CD14-positive monocyte (primary cell): ENCODE data around the gene CPED1. TPM values are rescaled to one million over a fixed set of nuclear protein-coding genes. Genes with fewer than 3 reads are reported as not detected.

Source experiments
- DNase-seq, 3 donors: peaks; one replicate each; pipeline ENCODE4 v3.0.0-alpha.2; 2011 to 2022
- H2AFZ ChIP-seq: 2 replicates; pipeline ENCODE4 v1.6.0; 2012; ENCODE audit warnings: mild to moderate bottlenecking, low read depth, low read length, inconsistent platforms; ENCODE audit not compliant: insufficient read depth, poor library complexity, severe bottlenecking
- H3K27ac ChIP-seq, 2 donors: 1 replicate in 1 of 2; 2 replicates in 1 of 2; pipeline ENCODE4 v1.5.1; 2012 to 2013; ENCODE audit warnings: low read length in 2 of 2, control low read depth in 1 of 2, inconsistent platforms in 1 of 2, low read depth in 1 of 2, mild to moderate bottlenecking in 1 of 2
- H3K27me3 ChIP-seq, 2 donors: one replicate each; pipeline versions ENCODE4 v1.6.0 to v1.6.1; 2011 to 2013; ENCODE audit warnings: low read length in 2 of 2; ENCODE audit not compliant: control insufficient read depth in 2 of 2, insufficient read depth in 2 of 2
- H3K36me3 ChIP-seq, 2 donors: replicated peaks in 1 of 2; 1 replicate in 1 of 2; 2 replicates in 1 of 2; pipeline versions ENCODE4 v1.5.1 to v1.6.1; 2012 to 2013; ENCODE audit warnings: low read length in 2 of 2, control low read depth in 1 of 2, inconsistent platforms in 1 of 2, mild to moderate bottlenecking in 1 of 2; ENCODE audit not compliant: insufficient read depth in 2 of 2, control insufficient read depth in 1 of 2
- H3K4me1 ChIP-seq, 2 donors: 1 replicate in 1 of 2; 2 replicates in 1 of 2; pipeline versions ENCODE4 v1.5.1 to v1.6.1; 2012 to 2013; ENCODE audit warnings: low read length in 2 of 2, control low read depth in 1 of 2, inconsistent platforms in 1 of 2, mild to moderate bottlenecking in 1 of 2, moderate library complexity in 1 of 2; ENCODE audit not compliant: insufficient read depth in 2 of 2, control insufficient read depth in 1 of 2
- H3K4me2 ChIP-seq: replicated peaks from 2 replicates; pipeline ENCODE3; 2012; ENCODE audit warnings: low read length, moderate library complexity, mild to moderate bottlenecking; ENCODE audit not compliant: poor library complexity, severe bottlenecking; ENCODE audit errors: extremely low read depth
- H3K4me3 ChIP-seq, 3 experiments: fragments of 200-600 bp in 1 of 3; sonication (generic) in 1 of 3; replicated peaks in 1 of 3; 1 replicate in 2 of 3; 2 replicates in 1 of 3; pipeline ENCODE4 v1.5.1; 2011 to 2013; ENCODE audit warnings: low read length in 3 of 3, mild to moderate bottlenecking in 3 of 3, control low read depth in 2 of 3, low read depth in 2 of 3, inconsistent platforms in 1 of 3, moderate library complexity in 1 of 3
- H3K79me2 ChIP-seq: 2 replicates; pipeline ENCODE4 v1.6.0; 2012; ENCODE audit warnings: mild to moderate bottlenecking, control low read depth, inconsistent platforms, low read length, moderate library complexity; ENCODE audit not compliant: insufficient read depth
- H3K9ac ChIP-seq: 2 replicates; pipeline ENCODE4 v1.6.0; 2017; ENCODE audit warnings: low read length, mild to moderate bottlenecking; ENCODE audit not compliant: insufficient read depth, poor library complexity, severe bottlenecking
- H3K9me3 ChIP-seq, 2 donors: replicated peaks in 1 of 2; 1 replicate in 1 of 2; 2 replicates in 1 of 2; pipeline versions ENCODE4 v1.5.1 to v1.6.1; 2012 to 2013; ENCODE audit warnings: low read length in 2 of 2, control low read depth in 1 of 2; ENCODE audit not compliant: control insufficient read depth in 1 of 2, insufficient read depth in 1 of 2
- H4K20me1 ChIP-seq: 2 replicates; pipeline ENCODE4 v1.6.0; 2012; ENCODE audit warnings: mild to moderate bottlenecking, low read length, control low read depth, moderate library complexity; ENCODE audit not compliant: insufficient read depth
- H3K27ac Mint-ChIP-seq, 7 donors: one replicate each; pipeline ENCODE4 v1.8.0; 2020; ENCODE audit warnings: mild to moderate bottlenecking in 7 of 7, mixed read lengths in 7 of 7, moderate library complexity in 6 of 7, inconsistent platforms in 2 of 7
- H3K27me3 Mint-ChIP-seq, 3 donors: one replicate each; pipeline ENCODE4 v1.8.0; 2021 to 2022; ENCODE audit warnings: low read depth in 3 of 3, mild to moderate bottlenecking in 3 of 3, mixed read lengths in 3 of 3, moderate library complexity in 3 of 3, inconsistent platforms in 1 of 3
- H3K36me3 Mint-ChIP-seq, 2 donors: one replicate each; pipeline ENCODE4 v1.8.0; 2020; ENCODE audit warnings: mixed read lengths in 2 of 2, inconsistent platforms in 1 of 2, mild to moderate bottlenecking in 1 of 2
- H3K4me1 Mint-ChIP-seq: one replicate; pipeline ENCODE4 v1.8.0; 2020; ENCODE audit warnings: mild to moderate bottlenecking, mixed read lengths
- H3K4me3 Mint-ChIP-seq, 2 donors: one replicate each; pipeline ENCODE4 v1.8.0; 2020; ENCODE audit warnings: mild to moderate bottlenecking in 2 of 2, mixed read lengths in 2 of 2, moderate library complexity in 1 of 2
- H3K9me3 Mint-ChIP-seq, 7 donors: one replicate each; pipeline ENCODE4 v1.8.0; 2020 to 2022; ENCODE audit warnings: mixed read lengths in 7 of 7, mild to moderate bottlenecking in 6 of 7, moderate library complexity in 6 of 7, inconsistent platforms in 2 of 7
- WGBS: methylation state at CpG from one replicate; pipeline ENCODE4 v1.1.5; 2013; ENCODE audit warnings: missing lambda C conversion rate; ENCODE audit not compliant: insufficient coverage; 5-methylcytosine and 5-hydroxymethylcytosine counted together
- intact Hi-C, 2 donors: fragments of 100-400 bp; cut with micrococcal nuclease; formaldehyde crosslinking; loops; one replicate each; pipeline versions ENCODE4 v1.15.0 to v1.15.1; 2023
- polyA plus RNA-seq, 3 donors: library from polyadenylated mRNA; depleted of rRNA in 1 of 3; unstranded in 2 of 3; stranded (reverse) in 1 of 3; fragments of 300-500 nt in 2 of 3; fragments of >200 nt in 1 of 3; fragmentation: Illumina TruSeq in 2 of 3; gene quantifications; 1 replicate in 2 of 3; 2 replicates in 1 of 3; pipeline ENCODE4 v1.2.3, GENCODE V29; 2012 to 2021
- TF ChIP-seq, protein P1 (sequence below): fragments of 200-600 bp; IDR thresholded peaks from one replicate; pipeline ENCODE4 v1.8.0; 2022; ENCODE audit warnings: antibody characterized with exemption, mild to moderate bottlenecking

CPED1 gene
- polyA plus RNA-seq, 3 donors, result 9.8 to 30.0 (median 20.4) TPM

DNA sequence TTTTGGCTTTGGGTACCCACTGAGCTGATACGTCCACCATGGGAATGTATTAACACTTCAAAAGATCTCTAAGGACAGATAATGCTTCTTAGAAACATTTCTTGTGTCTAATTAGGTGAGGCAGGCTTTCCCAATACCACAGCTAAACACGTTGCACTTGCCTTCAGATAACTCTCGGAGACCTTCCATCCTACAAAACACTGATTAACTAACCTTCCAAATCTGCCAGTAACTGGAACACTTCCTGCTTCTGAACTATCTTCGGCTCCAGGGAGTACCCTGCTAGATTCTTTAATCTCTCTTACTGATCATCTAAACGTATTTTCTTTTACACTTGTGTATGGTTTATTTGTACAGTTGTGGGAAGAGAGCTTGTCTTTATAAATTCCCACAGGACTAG, 339.2 kb downstream of the CPED1 start:
- no peak overlapping the region for H3K27ac Mint-ChIP-seq
- H3K36me3 Mint-ChIP-seq, result no peaks in the 10 kb centered on the region
- H3K9me3 ChIP-seq, result peaks cover 4 to 10% of the 10 kb centered on the region in 2 donors
- peaks cover 12% of the 10 kb centered on the region for H3K4me1 Mint-ChIP-seq
- no peaks in the 10 kb centered on the region for H3K4me1 ChIP-seq
- WGBS, result 94% methylated on average over 2 of the region's 5 CpGs
- intact Hi-C loops, result no loop called here
- H2AFZ ChIP-seq, result no peak overlapping the region
- no peaks in the 10 kb centered on the region for H3K36me3 ChIP-seq
- H3K9ac ChIP-seq, result no peak overlapping the region
- no peaks in the 10 kb centered on the region for H3K79me2 ChIP-seq
- H3K27ac ChIP-seq, result no peak overlapping the region
- TF ChIP-seq, protein P1, sequence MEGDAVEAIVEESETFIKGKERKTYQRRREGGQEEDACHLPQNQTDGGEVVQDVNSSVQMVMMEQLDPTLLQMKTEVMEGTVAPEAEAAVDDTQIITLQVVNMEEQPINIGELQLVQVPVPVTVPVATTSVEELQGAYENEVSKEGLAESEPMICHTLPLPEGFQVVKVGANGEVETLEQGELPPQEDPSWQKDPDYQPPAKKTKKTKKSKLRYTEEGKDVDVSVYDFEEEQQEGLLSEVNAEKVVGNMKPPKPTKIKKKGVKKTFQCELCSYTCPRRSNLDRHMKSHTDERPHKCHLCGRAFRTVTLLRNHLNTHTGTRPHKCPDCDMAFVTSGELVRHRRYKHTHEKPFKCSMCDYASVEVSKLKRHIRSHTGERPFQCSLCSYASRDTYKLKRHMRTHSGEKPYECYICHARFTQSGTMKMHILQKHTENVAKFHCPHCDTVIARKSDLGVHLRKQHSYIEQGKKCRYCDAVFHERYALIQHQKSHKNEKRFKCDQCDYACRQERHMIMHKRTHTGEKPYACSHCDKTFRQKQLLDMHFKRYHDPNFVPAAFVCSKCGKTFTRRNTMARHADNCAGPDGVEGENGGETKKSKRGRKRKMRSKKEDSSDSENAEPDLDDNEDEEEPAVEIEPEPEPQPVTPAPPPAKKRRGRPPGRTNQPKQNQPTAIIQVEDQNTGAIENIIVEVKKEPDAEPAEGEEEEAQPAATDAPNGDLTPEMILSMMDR, result no peak
- peaks cover 52 to 62% (median 55%) of the 10 kb centered on the region in 3 donors for H3K27me3 Mint-ChIP-seq
- H4K20me1 ChIP-seq, result no peaks in the 10 kb centered on the region
- H3K4me2 ChIP-seq, result no peak overlapping the region
- no peak overlapping the region for H3K4me3 ChIP-seq
- DNase-seq, result no peak
- peaks cover 0 to 15% (median 4%) of the 10 kb centered on the region in 7 donors for H3K9me3 Mint-ChIP-seq
- peaks cover 50 to 61% of the 10 kb centered on the region in 2 donors for H3K27me3 ChIP-seq
- peak overlapping the region in 1 of 2 donors; percentile 58 for H3K4me3 Mint-ChIP-seq

DNA sequence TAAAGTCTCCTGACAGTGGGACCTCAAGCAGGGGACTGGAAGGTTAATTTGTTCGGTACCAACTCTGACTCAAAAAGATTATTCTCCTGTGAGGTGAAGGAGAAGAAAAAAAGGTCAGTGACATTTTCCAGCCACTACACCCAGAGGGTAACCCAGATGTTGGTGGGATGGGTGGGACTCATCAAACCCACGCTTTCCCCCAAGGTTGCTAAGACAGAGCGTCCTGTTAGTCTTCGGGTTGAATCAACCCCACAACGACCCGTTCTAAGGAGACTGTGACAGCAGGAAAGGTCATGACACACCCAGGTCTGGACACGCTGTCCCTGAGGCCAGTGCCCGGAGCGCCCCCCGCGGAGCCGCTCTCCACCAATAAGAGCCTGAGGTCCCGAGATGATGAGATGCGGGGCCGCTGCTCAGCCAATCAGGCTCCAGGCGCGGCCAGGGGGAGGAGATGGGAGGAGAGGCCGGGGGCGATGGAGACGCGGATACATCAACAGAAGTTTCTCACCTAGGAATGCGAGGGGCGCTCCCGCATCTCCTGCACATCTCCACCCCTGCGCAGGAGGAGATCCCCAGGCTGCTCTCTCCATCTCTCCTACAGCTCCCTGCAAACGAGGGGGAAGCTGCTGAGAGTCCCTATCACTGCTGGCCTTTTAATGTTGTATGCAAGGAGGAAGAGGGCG, 340.1 kb downstream of the CPED1 start, which contains the start of gene WNT16:
Gene WNT16, plus strand, starts transcription at position 493 of the 683 bp plus-strand sequence. CDS start 293 bp downstream, outside the sequence.
- no peak within 1 kb of the TSS for H2AFZ ChIP-seq
- H3K9me3 Mint-ChIP-seq, result peaks cover 0 to 15% (median 4%) of the 10 kb centered on the region in 7 donors
- peak within 1 kb of the TSS; percentile 60 to 82 for H3K4me3 Mint-ChIP-seq
- WGBS, result 23% methylated on average over 10 of the region's 27 CpGs
- H3K36me3 Mint-ChIP-seq, result no peaks in the 10 kb centered on the region
- H3K4me1 Mint-ChIP-seq, result peaks cover 12% of the 10 kb centered on the region
- no peak within 1 kb of the TSS for H3K4me2 ChIP-seq
- H3K27me3 Mint-ChIP-seq, result peaks cover 51 to 57% (median 54%) of the 10 kb centered on the region in 3 donors
- intact Hi-C loops, result no loop called here
- H3K4me1 ChIP-seq, result no peaks in the 10 kb centered on the region
- TF ChIP-seq, protein P1, result no peak
- peaks cover 4 to 10% of the 10 kb centered on the region in 2 donors for H3K9me3 ChIP-seq
- no peak for DNase-seq
- H3K4me3 ChIP-seq, result no peak within 1 kb of the TSS
- no peak within 1 kb of the TSS for H3K27ac Mint-ChIP-seq
- no peaks in the 10 kb centered on the region for H4K20me1 ChIP-seq
- no peak within 1 kb of the TSS for H3K9ac ChIP-seq
- no peaks in the 10 kb centered on the region for H3K36me3 ChIP-seq
- peaks cover 50 to 63% of the 10 kb centered on the region in 2 donors for H3K27me3 ChIP-seq
- no peaks in the 10 kb centered on the region for H3K79me2 ChIP-seq
- H3K27ac ChIP-seq, result no peak within 1 kb of the TSS
